Measurements from ENCODE around the gene FAM83C. TPM values are rescaled to one million over a fixed set of nuclear protein-coding genes. Genes with fewer than 3 reads are reported as not detected.
A peak's percentile ranks its signal among the peaks of the same experiment; 100 is the strongest.

Gene FAM83C
- total and polyA plus RNA-seq, 9 of the 15 experiments (the other 6 are each of a cell fraction or from before 2014, with no cell fraction given): not detected

GRCh38 chr20:35271073-35271882 lies 20.9 kb downstream of the FAM83C start (continued):
- no peak for TF ChIP-seq ZNF407 (IDR thresholded peaks at IDR 0.05; ENCODE audit: low read depth)
- TF ChIP-seq MIER1 (IDR thresholded peaks at IDR 0.05; ENCODE audit: low read depth): no peak
- TF ChIP-seq NR1H2 (CRISPR knock-in tag; IDR thresholded peaks at IDR 0.05): no peak
- peak; percentile 33; the same call in 1 of the 2 replicates for TF ChIP-seq MAX (CRISPR knock-in tag; IDR thresholded peaks at IDR 0.05)
- TF ChIP-seq ZNF140 (CRISPR knock-in tag; IDR thresholded peaks at IDR 0.05): no peak
- no peak for TF ChIP-seq AFF1 (IDR thresholded peaks at IDR 0.05; ENCODE audit: low read depth in 1 of 2, partially characterized antibody in 2 of 2)
- TF ChIP-seq MAFF (IDR thresholded peaks at IDR 0.05; ENCODE audit: low read length): peak; percentile 50; the same call in 1 of the 2 replicates
- no peak for TF ChIP-seq NFRKB (IDR thresholded peaks at IDR 0.05; ENCODE audit: low read depth)
- TF ChIP-seq MCM2 (IDR thresholded peaks at IDR 0.05; ENCODE audit: low read depth): no peak
- no peak for TF ChIP-seq SIRT6 (IDR thresholded peaks at IDR 0.05; ENCODE audit: low read depth, low read length)
- no peak for TF ChIP-seq ESRRA (IDR thresholded peaks at IDR 0.05; ENCODE audit: borderline replicate concordance, low read depth)
- no peak for TF ChIP-seq ZNF253 (CRISPR knock-in tag; conservative IDR thresholded peaks at IDR 0.05)
- no peak for TF ChIP-seq ZNF324 (CRISPR knock-in tag; IDR thresholded peaks at IDR 0.05)
